ENCODE measurements around the gene AOPEP. TPM values are rescaled to one million over a fixed set of nuclear protein-coding genes. Genes with fewer than 3 reads are reported as not detected.

AOPEP gene
- polyA plus RNA-seq, 1 experiment = 40.0 TPM

DNA sequence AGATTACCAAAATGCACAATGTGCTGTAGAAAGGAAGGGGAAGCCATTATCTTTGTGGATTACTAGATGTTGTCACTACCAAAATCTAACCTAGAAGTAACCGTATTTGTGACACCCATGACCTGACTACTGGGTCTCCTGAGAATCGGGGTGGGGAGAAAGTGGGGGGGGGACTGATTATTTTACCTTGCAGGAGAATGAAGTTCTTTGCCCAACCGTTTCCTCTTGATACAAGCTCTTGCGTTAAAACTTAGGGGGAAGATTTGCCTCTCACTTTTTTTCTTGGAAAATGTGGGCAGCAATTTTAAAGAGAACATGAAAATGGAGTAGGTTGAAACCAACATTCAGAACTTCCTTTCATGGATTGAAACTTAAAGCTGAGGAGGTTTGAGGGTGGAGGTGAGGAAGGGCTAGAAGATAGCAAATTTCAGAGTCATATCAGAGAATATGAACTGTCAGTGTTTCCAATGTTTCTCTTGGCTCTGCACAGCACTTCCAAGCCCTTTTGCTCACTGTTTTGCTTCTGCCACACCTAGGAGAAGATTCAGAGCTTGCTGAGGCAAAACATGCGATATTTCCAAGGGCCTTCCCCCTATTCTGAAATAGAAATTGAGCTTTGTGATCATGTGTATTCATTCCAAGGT, 280.8 kb downstream of the AOPEP start:
- Histone ChIP-seq H3K27ac (ENCODE audit: low read depth, low read length) (no peak overlapping the region), H3K9me3 (ENCODE audit: control insufficient read depth, insufficient read depth, low read length) (peaks cover 2% of the 10 kb centered on the region; the same call in 1 of the 2 replicates), H3K4me3 (ENCODE audit: low read depth, low read length) (peak overlapping the region; percentile 83), H3K27me3 (ENCODE audit: control insufficient read depth, insufficient read depth, low read length) (no peaks in the 10 kb centered on the region)
- POLR2A ChIA-PET = interaction anchor here (0.6 to 1.5 kb wide), 6 partner anchors 9 to 922 kb away, joined by 3 to 5 read pairs (median 3); no protein-coding TSS in a partner anchor
- CTCF ChIA-PET = interaction anchor here (0.6 to 2.2 kb wide), 9 partner anchors 13 to 338 kb away, joined by 3 to 9 read pairs (median 4); no protein-coding TSS in a partner anchor
- TF ChIP-seq, protein P1, sequence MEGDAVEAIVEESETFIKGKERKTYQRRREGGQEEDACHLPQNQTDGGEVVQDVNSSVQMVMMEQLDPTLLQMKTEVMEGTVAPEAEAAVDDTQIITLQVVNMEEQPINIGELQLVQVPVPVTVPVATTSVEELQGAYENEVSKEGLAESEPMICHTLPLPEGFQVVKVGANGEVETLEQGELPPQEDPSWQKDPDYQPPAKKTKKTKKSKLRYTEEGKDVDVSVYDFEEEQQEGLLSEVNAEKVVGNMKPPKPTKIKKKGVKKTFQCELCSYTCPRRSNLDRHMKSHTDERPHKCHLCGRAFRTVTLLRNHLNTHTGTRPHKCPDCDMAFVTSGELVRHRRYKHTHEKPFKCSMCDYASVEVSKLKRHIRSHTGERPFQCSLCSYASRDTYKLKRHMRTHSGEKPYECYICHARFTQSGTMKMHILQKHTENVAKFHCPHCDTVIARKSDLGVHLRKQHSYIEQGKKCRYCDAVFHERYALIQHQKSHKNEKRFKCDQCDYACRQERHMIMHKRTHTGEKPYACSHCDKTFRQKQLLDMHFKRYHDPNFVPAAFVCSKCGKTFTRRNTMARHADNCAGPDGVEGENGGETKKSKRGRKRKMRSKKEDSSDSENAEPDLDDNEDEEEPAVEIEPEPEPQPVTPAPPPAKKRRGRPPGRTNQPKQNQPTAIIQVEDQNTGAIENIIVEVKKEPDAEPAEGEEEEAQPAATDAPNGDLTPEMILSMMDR (IDR thresholded peaks at IDR 0.05; ENCODE audit: low read depth, low read length) = no peak
- DNase-seq (ENCODE audit: low read depth, low spot score) = no peak

DNA sequence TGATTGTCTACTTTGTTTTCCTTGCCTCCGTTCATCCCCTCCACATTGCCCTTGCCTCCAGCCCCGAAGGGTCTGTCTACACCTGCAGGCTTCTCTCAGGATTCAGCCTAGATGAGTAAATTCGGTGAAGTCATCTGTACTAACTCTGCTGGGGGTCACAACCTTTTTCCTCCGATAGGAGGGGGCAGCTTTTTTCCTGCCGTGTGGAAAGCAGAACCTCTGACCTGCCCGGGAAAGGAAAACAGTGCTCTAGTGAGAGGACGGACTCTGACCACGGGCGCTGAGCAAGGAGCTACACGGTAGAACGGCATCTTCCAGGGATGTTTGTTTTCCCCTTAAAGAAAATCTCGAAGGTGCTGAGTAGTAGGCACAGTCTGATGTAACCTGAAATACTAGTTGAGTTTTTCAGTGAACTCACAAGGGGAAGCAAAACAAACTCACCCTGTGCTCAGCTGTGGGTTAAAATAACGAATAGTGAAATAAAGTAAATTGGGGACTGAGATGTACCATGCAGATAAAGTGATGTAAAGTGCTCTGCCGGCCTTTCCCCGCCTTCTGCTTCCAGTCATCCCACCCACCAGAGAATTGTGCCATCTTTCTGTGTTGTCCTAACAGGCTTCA, 281.8 kb downstream of the AOPEP start:
- CTCF ChIA-PET = interaction anchor here (0.7 to 2.2 kb wide), 7 partner anchors 14 to 327 kb away, joined by 3 to 9 read pairs (median 4); no protein-coding TSS in a partner anchor
- TF ChIP-seq, protein P1 (IDR thresholded peaks at IDR 0.05; ENCODE audit: low read depth, low read length) = no peak
- POLR2A ChIA-PET = interaction anchor here (0.6 to 1.1 kb wide), 4 partner anchors 8 to 923 kb away, joined by 3 to 5 read pairs (median 4); no protein-coding TSS in a partner anchor
- DNase-seq (ENCODE audit: low read depth, low spot score) = no peak
- Histone ChIP-seq H3K9me3 (ENCODE audit: control insufficient read depth, insufficient read depth, low read length) (peaks cover 2% of the 10 kb centered on the region; the same call in 1 of the 2 replicates), H3K27me3 (ENCODE audit: control insufficient read depth, insufficient read depth, low read length) (no peaks in the 10 kb centered on the region), H3K27ac (ENCODE audit: low read depth, low read length) (peak overlapping the region; percentile 21), H3K4me3 (ENCODE audit: low read depth, low read length) (peak overlapping the region; percentile 83)

DNA sequence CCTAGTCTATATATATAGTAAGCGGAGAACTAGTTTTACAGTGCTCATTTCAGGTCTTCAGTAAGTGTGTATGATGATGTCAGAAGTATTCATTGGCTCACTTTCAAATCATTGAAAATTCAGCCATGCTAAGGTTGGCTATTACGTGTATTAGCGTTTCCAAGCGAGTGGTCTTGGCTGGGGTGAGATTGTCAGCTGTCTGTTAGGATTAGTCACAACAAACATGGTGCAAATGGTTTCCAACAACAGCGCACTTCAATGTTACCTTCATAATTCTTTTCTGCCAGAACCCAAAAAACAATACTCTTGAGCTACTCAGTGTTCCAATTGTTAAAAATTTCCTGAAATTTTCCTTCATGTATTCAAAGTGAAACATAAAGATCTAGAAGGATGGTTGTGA, 283.0 kb downstream of the AOPEP start:
- no peaks in the 10 kb centered on the region; the same call in 1 of the 2 replicates for H3K9me3 ChIP-seq (ENCODE audit: control insufficient read depth, insufficient read depth, low read length)
- ChIA-PET CTCF (interaction anchor here (0.7 kb wide), 1 partner anchor 328 kb away, joined by 5 read pairs; no protein-coding TSS in a partner anchor), POLR2A (no interaction called here)
- TF ChIP-seq, protein P1 (IDR thresholded peaks at IDR 0.05; ENCODE audit: low read depth, low read length) = no peak
- H3K4me3 ChIP-seq (ENCODE audit: low read depth, low read length) = no peak overlapping the region
- H3K27me3 ChIP-seq (ENCODE audit: control insufficient read depth, insufficient read depth, low read length) = no peaks in the 10 kb centered on the region
- no peak for DNase-seq (ENCODE audit: low read depth, low spot score)
- no peak overlapping the region for H3K27ac ChIP-seq (ENCODE audit: low read depth, low read length)

DNA sequence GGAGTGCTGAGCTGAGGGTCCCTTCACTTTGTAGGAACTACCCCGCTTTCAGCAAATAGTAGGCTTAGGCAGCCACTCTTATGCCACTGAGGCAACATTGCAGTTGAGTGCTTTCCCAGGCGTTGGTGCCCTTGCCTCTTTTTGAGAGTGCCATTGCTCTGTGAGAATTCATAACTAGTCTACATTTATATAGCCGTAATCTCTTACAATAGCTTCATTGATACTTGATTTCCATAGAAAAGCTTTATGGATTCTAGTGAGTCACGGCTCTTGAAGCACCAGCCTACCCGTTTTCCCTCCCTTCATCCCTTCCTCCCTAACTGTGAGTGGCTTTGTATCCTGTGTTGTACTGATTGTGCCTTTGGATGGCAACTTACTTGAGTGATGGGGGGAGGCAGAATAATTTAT, 283.9 kb downstream of the AOPEP start:
- H3K9me3 ChIP-seq (ENCODE audit: control insufficient read depth, insufficient read depth, low read length) = no peaks in the 10 kb centered on the region
- ChIA-PET POLR2A (interaction anchor here (0.7 kb wide), 1 partner anchor 150 kb away, joined by 3 read pairs; no protein-coding TSS in a partner anchor), CTCF (no interaction called here)
- no peak for DNase-seq (ENCODE audit: low read depth, low spot score)
- no peaks in the 10 kb centered on the region for H3K27me3 ChIP-seq (ENCODE audit: control insufficient read depth, insufficient read depth, low read length)
- TF ChIP-seq, protein P1 (IDR thresholded peaks at IDR 0.05; ENCODE audit: low read depth, low read length) = no peak
- no peak overlapping the region for H3K4me3 ChIP-seq (ENCODE audit: low read depth, low read length)
- H3K27ac ChIP-seq (ENCODE audit: low read depth, low read length) = no peak overlapping the region
